Activated CD8-positive, alpha-beta memory T cell treated with anti-CD3 and anti-CD28 coated beads for 24 hours (primary cell): ENCODE data around the gene RNF133.

Experiments used
- DNase-seq: peaks from one replicate; pipeline ENCODE4 v3.0.0-alpha.2; 2020

Gene RNF133

GRCh38 chr7:122699017-122699416 lies at the start of gene RNF133:
RNF133 (minus strand) TSS chr7:122699117; CDS start chr7:122698918, 199 bp downstream.
- no peak for DNase-seq

GRCh38 chr7:122748195-122748594 lies 49.3 kb upstream of the RNF133 start:
- DNase-seq, result no peak

GRCh38 chr7:122746948-122747347 lies 48.0 kb upstream of the RNF133 start:
- DNase-seq, result no peak

GRCh38 chr7:122743211-122743610 lies 44.3 kb upstream of the RNF133 start:
- no peak for DNase-seq

- DNase-seq, result no peak
Observed at GRCh38 chr7:122738947-122739346, 40.0 kb upstream of the RNF133 start.

- DNase-seq, result no peak
Observed at GRCh38 chr7:122736183-122736582, 37.3 kb upstream of the RNF133 start.

GRCh38 chr7:122727759-122728158 lies 28.8 kb upstream of the RNF133 start:
- no peak for DNase-seq

GRCh38 chr7:122727354-122727753 lies 28.4 kb upstream of the RNF133 start:
- no peak for DNase-seq

GRCh38 chr7:122726881-122727280 lies 28.0 kb upstream of the RNF133 start:
- DNase-seq, result no peak

GRCh38 chr7:122724366-122724765 lies 25.4 kb upstream of the RNF133 start:
- no peak for DNase-seq

GRCh38 chr7:122719010-122719578 lies 20.2 kb upstream of the RNF133 start:
- DNase-seq, result no peak

GRCh38 chr7:122717356-122718089 lies 18.6 kb upstream of the RNF133 start:
- DNase-seq, result no peak

GRCh38 chr7:122715183-122715582 lies 16.3 kb upstream of the RNF133 start:
- no peak for DNase-seq

GRCh38 chr7:122710916-122711315 lies 12.0 kb upstream of the RNF133 start:
- no peak for DNase-seq

- no peak for DNase-seq
Observed at GRCh38 chr7:122709930-122710646, 11.2 kb upstream of the RNF133 start.

- DNase-seq, result no peak
Observed at GRCh38 chr7:122706836-122707235, 7.9 kb upstream of the RNF133 start.

GRCh38 chr7:122702872-122703510 lies 4.1 kb upstream of the RNF133 start, which contains the start of gene RNF148:
RNF148 (minus strand) TSS chr7:122702922; CDS start chr7:122702750, 172 bp downstream.
- no peak for DNase-seq

GRCh38 chr7:122695816-122696215 lies 3.1 kb downstream of the RNF133 start:
- DNase-seq, result no peak

- DNase-seq, result no peak
Observed at GRCh38 chr7:122694697-122695096, 4.2 kb downstream of the RNF133 start.

- no peak for DNase-seq
Observed at GRCh38 chr7:122692769-122693309, 6.1 kb downstream of the RNF133 start.

- DNase-seq, result no peak
Observed at GRCh38 chr7:122691569-122692235, 7.2 kb downstream of the RNF133 start.

GRCh38 chr7:122689346-122690109 lies 9.4 kb downstream of the RNF133 start:
- no peak for DNase-seq
